Psoas muscle (tissue), 8 donors: ENCODE measurements around the gene AUTS2. TPM values are rescaled to one million over a fixed set of nuclear protein-coding genes. Genes with fewer than 3 reads are reported as not detected.

Source experiments
- ATAC-seq, 4 donors: fragments of 200-7000 bp; cut with Tn5 transposase; one replicate each; pipeline ENCODE4 v1.9.1; 2020; ENCODE audit warnings: moderate library complexity in 3 of 4, mild to moderate bottlenecking in 2 of 4
- DNase-seq, 2 donors: peaks; one replicate each; pipeline ENCODE4 v3.0.0-alpha.2; 2020
- H3K27ac ChIP-seq: fragments of 200-600 bp; one replicate; pipeline ENCODE4 v1.8.0; 2022
- H3K27me3 ChIP-seq, 3 donors: fragments of 200-600 bp in 1 of 3; one replicate each; pipeline versions ENCODE4 v1.6.1 to v1.8.0; 2013 to 2022; ENCODE audit warnings: low read length in 2 of 3, mild to moderate bottlenecking in 2 of 3, moderate library complexity in 1 of 3; ENCODE audit not compliant: insufficient read depth in 3 of 3
- H3K36me3 ChIP-seq, 2 donors: fragments of 200-600 bp in 1 of 2; one replicate each; pipeline versions ENCODE4 v1.6.1 to v1.8.0; 2013 to 2022; ENCODE audit warnings: low read depth in 1 of 2, mild to moderate bottlenecking in 1 of 2, moderate library complexity in 1 of 2; ENCODE audit not compliant: insufficient read depth in 1 of 2
- H3K4me1 ChIP-seq: fragments of 200-600 bp; one replicate; pipeline ENCODE4 v1.8.0; 2022
- H3K4me3 ChIP-seq: fragments of 200-600 bp; one replicate; pipeline ENCODE4 v1.8.0; 2022; ENCODE audit warnings: mild to moderate bottlenecking
- H3K9me3 ChIP-seq: fragments of 200-600 bp; one replicate; pipeline ENCODE4 v1.8.0; 2022
- CTCF ChIP-seq: fragments of 200-600 bp; IDR thresholded peaks from one replicate; pipeline ENCODE4 v1.8.0; 2022; ENCODE audit warnings: antibody characterized with exemption
- WGBS, 3 donors: extraction: QIAGEN DNeasy Blood & Tissue Kit; methylation state at CpG; one replicate each; pipeline versions ENCODE4 v1.1.6 to v1.1.7; 2013; 5-methylcytosine and 5-hydroxymethylcytosine counted together
- intact Hi-C, 2 donors: fragments of 100-400 bp; cut with DNase I; formaldehyde crosslinking; loops; one replicate each; pipeline versions ENCODE4 v1.11.0 to v1.14.2; 2022
- polyA plus RNA-seq, 3 donors: library from polyadenylated mRNA; stranded (reverse); fragments of 200-250 nt; gene quantifications; one replicate each; pipeline ENCODE4 v1.2.3, GENCODE V29; 2013
- total RNA-seq, 4 donors: library from RNA; stranded (reverse); fragmentation: NEBNext Ultra II Directional in 2 of 4; extraction: Animal tissue kit (Norgen Biotek cat#: 25700) in 2 of 4; gene quantifications; one replicate each; pipeline versions ENCODE4 v1.2.1 to v1.2.4, GENCODE V29; 2021 to 2023
- donor health status: healthy with polysubstance abuse.
- donor health status: DM: no; HTN: no; CAD: no; lungs with moderate emphysema.
- donor health status: Bipolar disorder and iron deficiency.
- donor health status: healthy.
- donor health status: DM: yes; HTN: yes; CAD: no.
- donor health status: DM: no; HTN: no; CAD: no.
- donor health status: DM: no; HTN: no; CAD: no.
- donor health status: DM: yes; HTN: yes; CAD: no.

Gene AUTS2
- total and polyA plus RNA-seq, 7 donors: 5.0 to 33.5 (median 14.3) TPM

GRCh38 chr7:70466725-70467364, 868.6 kb downstream of the AUTS2 start:
- intact Hi-C loops: no loop called here
- 81 to 86% (median 84%) methylated on average over 5 of the region's 5 CpGs for WGBS, 3 donors
- Histone ChIP-seq H3K27ac (no peak overlapping the region), H3K4me1 (no peaks in the 10 kb centered on the region), H3K27me3 (no peaks in the 10 kb centered on the region), H3K9me3 (no peaks in the 10 kb centered on the region), H3K4me3 (no peak overlapping the region), H3K36me3 (no peaks in the 10 kb centered on the region)
- TF ChIP-seq CTCF: no peak
- DNase-seq: no peak
- no peak for ATAC-seq

- no peaks in the 10 kb centered on the region for H3K4me1 ChIP-seq
- DNase-seq: no peak
- no peak for ATAC-seq
- H3K36me3 ChIP-seq: no peaks in the 10 kb centered on the region
- no peak overlapping the region for H3K4me3 ChIP-seq
- intact Hi-C loops: no loop called here
- no peaks in the 10 kb centered on the region for H3K27me3 ChIP-seq
- no peak for TF ChIP-seq CTCF
- H3K9me3 ChIP-seq: no peaks in the 10 kb centered on the region
- no peak overlapping the region for H3K27ac ChIP-seq
- WGBS, 3 donors: 55 to 61% (median 59%) methylated on average over 10 of the region's 10 CpGs
These were observed 872.5 kb downstream of the AUTS2 start for GRCh38 chr7:70470746-70471145.

GRCh38 chr7:70472601-70473237, 874.4 kb downstream of the AUTS2 start:
- intact Hi-C loops: no loop called here
- Histone ChIP-seq H3K4me1 (no peaks in the 10 kb centered on the region), H3K27me3 (no peaks in the 10 kb centered on the region), H3K36me3 (no peaks in the 10 kb centered on the region), H3K4me3 (no peak overlapping the region), H3K9me3 (no peaks in the 10 kb centered on the region), H3K27ac (no peak overlapping the region)
- WGBS, 3 donors: 94 to 95% (median 95%) methylated on average over 9 of the region's 9 CpGs
- ATAC-seq (no peak), DNase-seq (no peak)
- no peak for TF ChIP-seq CTCF

- DNase-seq (no peak), ATAC-seq (no peak)
- Histone ChIP-seq H3K4me1 (no peaks in the 10 kb centered on the region), H3K27ac (no peak overlapping the region), H3K36me3 (no peaks in the 10 kb centered on the region), H3K4me3 (no peak overlapping the region), H3K9me3 (no peaks in the 10 kb centered on the region), H3K27me3 (no peaks in the 10 kb centered on the region)
- whole genome bisulfite sequencing, 3 donors: 79 to 83% (median 82%) methylated on average over 5 of the region's 5 CpGs
- TF ChIP-seq CTCF: no peak
- intact Hi-C loops: no loop called here
These were observed 876.5 kb downstream of the AUTS2 start for GRCh38 chr7:70474639-70475234.
